ENCODE results near the gene HDAC6. TPM values are rescaled to one million over a fixed set of nuclear protein-coding genes. Genes with fewer than 3 reads are reported as not detected.

The HDAC6 gene
- total and polyA plus RNA-seq, 10 of the 15 experiments (the other 5 are each of a cell fraction or from before 2014, with no cell fraction given), result 8.3 to 47.0 (median 34.1) TPM

GRCh38 chrX:48814722-48815121, 12.9 kb downstream of the HDAC6 start (continued):
- TF ChIP-seq, protein P1, sequence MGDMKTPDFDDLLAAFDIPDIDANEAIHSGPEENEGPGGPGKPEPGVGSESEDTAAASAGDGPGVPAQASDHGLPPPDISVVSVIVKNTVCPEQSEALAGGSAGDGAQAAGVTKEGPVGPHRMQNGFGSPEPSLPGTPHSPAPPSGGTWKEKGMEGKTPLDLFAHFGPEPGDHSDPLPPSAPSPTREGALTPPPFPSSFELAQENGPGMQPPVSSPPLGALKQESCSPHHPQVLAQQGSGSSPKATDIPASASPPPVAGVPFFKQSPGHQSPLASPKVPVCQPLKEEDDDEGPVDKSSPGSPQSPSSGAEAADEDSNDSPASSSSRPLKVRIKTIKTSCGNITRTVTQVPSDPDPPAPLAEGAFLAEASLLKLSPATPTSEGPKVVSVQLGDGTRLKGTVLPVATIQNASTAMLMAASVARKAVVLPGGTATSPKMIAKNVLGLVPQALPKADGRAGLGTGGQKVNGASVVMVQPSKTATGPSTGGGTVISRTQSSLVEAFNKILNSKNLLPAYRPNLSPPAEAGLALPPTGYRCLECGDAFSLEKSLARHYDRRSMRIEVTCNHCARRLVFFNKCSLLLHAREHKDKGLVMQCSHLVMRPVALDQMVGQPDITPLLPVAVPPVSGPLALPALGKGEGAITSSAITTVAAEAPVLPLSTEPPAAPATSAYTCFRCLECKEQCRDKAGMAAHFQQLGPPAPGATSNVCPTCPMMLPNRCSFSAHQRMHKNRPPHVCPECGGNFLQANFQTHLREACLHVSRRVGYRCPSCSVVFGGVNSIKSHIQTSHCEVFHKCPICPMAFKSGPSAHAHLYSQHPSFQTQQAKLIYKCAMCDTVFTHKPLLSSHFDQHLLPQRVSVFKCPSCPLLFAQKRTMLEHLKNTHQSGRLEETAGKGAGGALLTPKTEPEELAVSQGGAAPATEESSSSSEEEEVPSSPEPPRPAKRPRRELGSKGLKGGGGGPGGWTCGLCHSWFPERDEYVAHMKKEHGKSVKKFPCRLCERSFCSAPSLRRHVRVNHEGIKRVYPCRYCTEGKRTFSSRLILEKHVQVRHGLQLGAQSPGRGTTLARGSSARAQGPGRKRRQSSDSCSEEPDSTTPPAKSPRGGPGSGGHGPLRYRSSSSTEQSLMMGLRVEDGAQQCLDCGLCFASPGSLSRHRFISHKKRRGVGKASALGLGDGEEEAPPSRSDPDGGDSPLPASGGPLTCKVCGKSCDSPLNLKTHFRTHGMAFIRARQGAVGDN (IDR thresholded peaks at IDR 0.05), result no peak
- TF ChIP-seq EP300 (IDR thresholded peaks at IDR 0.05; ENCODE audit: borderline replicate concordance in 1 of 2, control insufficient read depth in 1 of 2, low read depth in 2 of 2, low read length in 2 of 2), result no peak
- TF ChIP-seq NFIC (IDR thresholded peaks at IDR 0.05; ENCODE audit: low read depth, low read length), result no peak
- TF ChIP-seq YY1 (IDR thresholded peaks at IDR 0.05; ENCODE audit: low read depth, low read length), result no peak

DNA sequence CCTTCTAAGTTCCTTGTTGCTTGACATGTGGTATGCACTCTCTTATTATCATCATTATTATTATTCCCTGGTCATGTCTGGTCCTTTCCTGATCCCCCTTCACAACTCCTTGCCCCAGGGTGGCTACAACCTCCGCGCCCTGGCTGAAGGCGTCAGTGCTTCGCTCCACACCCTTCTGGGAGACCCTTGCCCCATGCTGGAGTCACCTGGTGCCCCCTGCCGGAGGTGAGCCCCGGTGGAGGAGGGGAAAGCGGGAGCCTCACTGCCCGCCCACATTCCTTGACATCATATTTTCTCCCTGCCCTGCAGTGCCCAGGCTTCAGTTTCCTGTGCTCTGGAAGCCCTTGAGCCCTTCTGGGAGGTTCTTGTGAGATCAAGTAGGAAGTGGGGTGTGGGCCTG, 13.4 kb downstream of the HDAC6 start:
- no peak overlapping the region for H3K9ac ChIP-seq (ENCODE audit: control insufficient read depth, insufficient read depth, low read length)
- ATAC-seq, result no peak
- no peak for FAIRE-seq
- H3K4me1 ChIP-seq (ENCODE audit: control insufficient read depth, insufficient read depth, low read length), result no peaks in the 10 kb centered on the region
- ChIA-PET CTCF (no interaction called here), RAD21 (ENCODE audit: unreplicated experiment) (no interaction called here), POLR2A (no interaction called here), SMC1A (ENCODE audit: uncharacterized antibody, unreplicated experiment) (no interaction called here)
- no peak overlapping the region for H3K4me3 ChIP-seq
- H3K79me2 ChIP-seq (ENCODE audit: control insufficient read depth, insufficient read depth, low read length), result no peaks in the 10 kb centered on the region
- H3K36me3 ChIP-seq (ENCODE audit: control insufficient read depth in 2 of 2, insufficient read depth in 2 of 2, low read length in 1 of 2), result no peaks in the 10 kb centered on the region
- no peaks in the 10 kb centered on the region for H3K9me3 ChIP-seq (replicated peaks; ENCODE audit: control insufficient read depth, insufficient read depth, low read length)
- no TSS peak for BruUV-seq (replicated peaks)
- no peak overlapping the region for H3K27ac ChIP-seq (ENCODE audit: control insufficient read depth, insufficient read depth)
- DNase-seq (ENCODE audit: low read depth, low spot score), result no peak
- 84% methylated on average over 8 of the region's 8 CpGs for WGBS (ENCODE audit: insufficient coverage, insufficient replicate concordance, low lambda C conversion rate, missing lambda C conversion rate)
- H4K20me1 ChIP-seq (ENCODE audit: control insufficient read depth, insufficient read depth), result no peaks in the 10 kb centered on the region
- TF ChIP-seq EZH2 (IDR thresholded peaks at IDR 0.05; ENCODE audit: borderline replicate concordance, control insufficient read depth, low read depth, low read length), result no peak
- TF ChIP-seq SIN3A (IDR thresholded peaks at IDR 0.05; ENCODE audit: low read depth, low read length), result no peak
- no peak for TF ChIP-seq KAT2A (conservative IDR thresholded peaks at IDR 0.05; ENCODE audit: control insufficient read depth, low read depth, low read length)
- no peak for TF ChIP-seq PRDM15 (CRISPR knock-in tag; IDR thresholded peaks at IDR 0.05)
- no peak for TF ChIP-seq MAX (IDR thresholded peaks at IDR 0.05; ENCODE audit: low read depth, low read length)
- no peak for TF ChIP-seq NFYA (IDR thresholded peaks at IDR 0.05; ENCODE audit: borderline replicate concordance, low read depth, low read length)
- no peak for TF ChIP-seq TBL1XR1 (IDR thresholded peaks at IDR 0.05; ENCODE audit: low read depth, low read length)
- no peak for TF ChIP-seq ZBED1 (IDR thresholded peaks at IDR 0.05; ENCODE audit: borderline replicate concordance)
- H2AFZ ChIP-seq (ENCODE audit: control insufficient read depth, low read depth, low read length), result no peak overlapping the region
- no peaks in the 10 kb centered on the region for H3K27me3 ChIP-seq (replicated peaks in 1 of 2; ENCODE audit: control insufficient read depth in 2 of 2, insufficient read depth in 2 of 2, low read length in 1 of 2)
- no peak overlapping the region for H3K4me2 ChIP-seq (ENCODE audit: control insufficient read depth, insufficient read depth)
- intact Hi-C loops (cut with micrococcal nuclease; ENCODE audit: unreplicated experiment), result no loop called here
- in situ Hi-C loops (cut with MboI), result no loop called here
